Liver (tissue), 3 donors: Measurements from ENCODE around the gene TMEM117.

Experiments used
- CTCF ChIP-seq: fragments of 150-350 bp; IDR thresholded peaks from 2 replicates; pipeline ENCODE4 v1.5.1; 2017; ENCODE audit warnings: improper control_type of control experiment, low read depth, low read length; ENCODE audit not compliant: missing input control
- EGR1 ChIP-seq, 2 donors: IDR thresholded peaks; 2 replicates each; pipeline ENCODE4 v1.6.1; 2016 to 2018; ENCODE audit warnings: antibody characterized with exemption in 2 of 2, low read depth in 2 of 2
- FOXA1 ChIP-seq: IDR thresholded peaks from 2 replicates; pipeline ENCODE4 v1.6.1; 2016; ENCODE audit warnings: antibody characterized with exemption
- GABPA ChIP-seq, 2 donors: IDR thresholded peaks in 1 of 2; conservative IDR thresholded peaks in 1 of 2; 2 replicates each; pipeline ENCODE4 v1.6.1; 2016; ENCODE audit warnings: antibody characterized with exemption in 2 of 2, mild to moderate bottlenecking in 1 of 2, moderate library complexity in 1 of 2
- JUND ChIP-seq, 2 donors: IDR thresholded peaks; 2 replicates each; pipeline ENCODE4 v1.6.1; 2016; ENCODE audit warnings: antibody characterized with exemption in 2 of 2
- MAX ChIP-seq: IDR thresholded peaks from 2 replicates; pipeline ENCODE4 v1.6.1; 2016; ENCODE audit warnings: antibody characterized with exemption
- RAD21 ChIP-seq, 2 donors: IDR thresholded peaks; 2 replicates each; pipeline ENCODE4 v1.6.1; 2016; ENCODE audit warnings: antibody characterized with exemption in 2 of 2, mild to moderate bottlenecking in 2 of 2
- REST ChIP-seq: IDR thresholded peaks from 2 replicates; pipeline ENCODE4 v1.6.1; 2016; ENCODE audit warnings: antibody characterized with exemption, mild to moderate bottlenecking
- RXRA ChIP-seq, 2 donors: IDR thresholded peaks; 2 replicates each; pipeline ENCODE4 v1.6.1; 2017 to 2018; ENCODE audit warnings: antibody characterized with exemption in 2 of 2, mild to moderate bottlenecking in 1 of 2
- TAF1 ChIP-seq: conservative IDR thresholded peaks from 2 replicates; pipeline ENCODE4 v1.6.1; 2016; ENCODE audit warnings: antibody characterized with exemption, mild to moderate bottlenecking
- donor health status: healthy.
- donor health status: healthy.

- TF ChIP-seq RXRA (IDR thresholded peaks at IDR 0.05) (no peak), TAF1 (no peak), MAX (no peak), CTCF (no peak), RAD21 (IDR thresholded peaks at IDR 0.05) (no peak), EGR1 (IDR thresholded peaks at IDR 0.05; ENCODE audit: low read depth in 2 of 2) (no peak), GABPA (IDR thresholded peaks at IDR 0.05 in 1 of 2, conservative IDR thresholded peaks at IDR 0.05 in 1 of 2) (no peak), REST (no peak), FOXA1 (no peak), JUND (IDR thresholded peaks at IDR 0.05) (no peak)
Measured at GRCh38 chr12:43797561-43798217, 38.2 kb upstream of the TMEM117 start.
